GM20431 (cell line): ENCODE data around the gene C9orf57.
"Not testable (repeated sequence)": the region's sequence is repeated elsewhere in the genome, so short reads cannot be mapped to it uniquely, and the experiment has no call there.

Source experiments
- in situ Hi-C: fragments of 300-500 bp; cut with MseI, MboI; formaldehyde crosslinking; loops from one replicate; pipeline ENCODE4 v1.15.0; 2020; ENCODE audit warnings: low sequenced_read_pairs; ENCODE audit not compliant: unreplicated experiment

Gene C9orf57

GRCh38 chr9:72060513-72060912 lies at the start of gene C9orf57:
Gene C9orf57, minus strand, starts transcription at chr9:72060613. Its CDS starts 1,282 bp downstream, at chr9:72059331.
- in situ Hi-C loops, result no loop called here

GRCh38 chr9:72102520-72102919 lies 42.1 kb upstream of the C9orf57 start:
- in situ Hi-C loops, result no loop called here

GRCh38 chr9:72095520-72095919 lies 35.1 kb upstream of the C9orf57 start:
- in situ Hi-C loops, result not testable (repeated sequence)

GRCh38 chr9:72092820-72093219 lies 32.4 kb upstream of the C9orf57 start:
- in situ Hi-C loops, result no loop called here

GRCh38 chr9:72089451-72090130 lies 29.2 kb upstream of the C9orf57 start:
- in situ Hi-C loops, result no loop called here

GRCh38 chr9:72082536-72082935 lies 22.1 kb upstream of the C9orf57 start:
- in situ Hi-C loops, result no loop called here

GRCh38 chr9:72074666-72075065 lies 14.3 kb upstream of the C9orf57 start:
- in situ Hi-C loops, result not testable (repeated sequence)

GRCh38 chr9:72065076-72065475 lies 4.7 kb upstream of the C9orf57 start:
- in situ Hi-C loops, result no loop called here

- in situ Hi-C loops, result no loop called here
These were observed 8.3 kb downstream of the C9orf57 start for GRCh38 chr9:72052122-72052521.

GRCh38 chr9:72048850-72049249 lies 11.6 kb downstream of the C9orf57 start:
- in situ Hi-C loops, result loop anchor here (25.0 kb wide), 1 partner anchor 538 kb away; no protein-coding TSS in a partner anchor

- in situ Hi-C loops, result loop anchor here (25.0 kb wide), 1 partner anchor 540 kb away; no protein-coding TSS in a partner anchor
These were observed 13.6 kb downstream of the C9orf57 start for GRCh38 chr9:72046630-72047456.

- in situ Hi-C loops, result loop anchor here (25.0 kb wide), 1 partner anchor 543 kb away; no protein-coding TSS in a partner anchor
These were observed 16.3 kb downstream of the C9orf57 start for GRCh38 chr9:72044095-72044494.

- in situ Hi-C loops, result loop anchor here (25.0 kb wide), 1 partner anchor 544 kb away; no protein-coding TSS in a partner anchor
These were observed 16.8 kb downstream of the C9orf57 start for GRCh38 chr9:72043576-72043975.

GRCh38 chr9:72042928-72043327 lies 17.5 kb downstream of the C9orf57 start:
- in situ Hi-C loops, result loop anchor here (25.0 kb wide), 1 partner anchor 544 kb away; no protein-coding TSS in a partner anchor

- in situ Hi-C loops, result loop anchor here (25.0 kb wide), 1 partner anchor 546 kb away; no protein-coding TSS in a partner anchor
These were observed 18.6 kb downstream of the C9orf57 start for GRCh38 chr9:72041775-72042194.

GRCh38 chr9:72041369-72041768 lies 19.0 kb downstream of the C9orf57 start:
- in situ Hi-C loops, result loop anchor here (25.0 kb wide), 1 partner anchor 546 kb away; no protein-coding TSS in a partner anchor

- in situ Hi-C loops, result loop anchor here (10.0 to 25.0 kb wide), 2 partner anchors 225 to 548 kb away; no protein-coding TSS in a partner anchor
These were observed 20.9 kb downstream of the C9orf57 start for GRCh38 chr9:72039532-72039931.

- in situ Hi-C loops, result loop anchor here (10.0 to 25.0 kb wide), 2 partner anchors 226 to 548 kb away; no protein-coding TSS in a partner anchor
These were observed 21.5 kb downstream of the C9orf57 start for GRCh38 chr9:72038890-72039410.

GRCh38 chr9:72038408-72038807 lies 22.0 kb downstream of the C9orf57 start:
- in situ Hi-C loops, result loop anchor here (10.0 to 25.0 kb wide), 2 partner anchors 226 to 549 kb away; no protein-coding TSS in a partner anchor

- in situ Hi-C loops, result loop anchor here (10.0 to 25.0 kb wide), 2 partner anchors 227 to 550 kb away; no protein-coding TSS in a partner anchor
These were observed 22.8 kb downstream of the C9orf57 start for GRCh38 chr9:72037571-72037970.
